GM18511 (cell line): Measurements from ENCODE around the gene WDR74.
"Not testable (repeated sequence)": the region's sequence is repeated elsewhere in the genome, so short reads cannot be mapped to it uniquely, and the experiment has no call there.

Source experiments
- ATAC-seq: cut with Tn5 transposase; IDR thresholded peaks from one replicate; pipeline ENCODE4 v1.9.1; 2021; ENCODE audit warnings: mild to moderate bottlenecking, moderate library complexity; ENCODE audit not compliant: unreplicated experiment

The WDR74 gene

DNA sequence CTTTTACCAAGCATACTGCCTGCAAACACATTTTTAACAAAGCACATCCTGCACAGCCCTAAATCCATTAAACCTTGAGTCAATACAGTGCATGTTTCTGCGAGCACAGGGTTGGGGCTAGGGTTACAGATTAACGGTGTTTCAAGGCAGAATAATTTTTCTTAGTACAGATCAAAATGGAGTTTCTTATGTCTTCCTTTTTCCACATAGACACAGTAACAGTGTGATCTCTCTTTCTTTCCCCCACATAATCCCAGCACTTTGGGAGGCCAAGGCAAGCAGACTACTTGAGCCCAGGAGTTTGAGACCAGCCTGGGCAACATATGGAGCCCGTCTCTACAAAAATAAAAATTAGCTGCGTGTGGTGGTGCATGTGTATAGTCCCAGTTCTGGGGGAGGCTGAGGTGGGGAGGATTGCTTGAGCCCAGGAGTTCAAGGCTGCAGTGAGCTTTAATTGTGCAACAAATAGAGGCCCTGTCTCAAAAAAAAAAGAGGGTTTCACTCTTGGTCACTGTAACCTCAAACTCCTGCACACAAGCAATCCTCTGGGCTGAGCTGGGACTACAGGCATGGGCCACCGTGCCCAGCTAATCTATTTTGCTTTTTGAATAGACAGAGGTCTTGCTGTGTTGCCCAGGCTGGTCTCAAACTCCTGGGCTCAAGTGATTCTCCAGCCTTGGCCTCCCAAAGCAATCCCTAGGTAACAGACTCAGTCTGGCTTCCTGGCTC is 21.6 kb upstream of the WDR74 start:
- no peak for ATAC-seq

GRCh38 chr11:62859281-62859703 is 19.9 kb upstream of the WDR74 start:
- not testable (repeated sequence) for ATAC-seq

- ATAC-seq: no peak
Measured at GRCh38 chr11:62858201-62858600, 18.8 kb upstream of the WDR74 start.

- no peak for ATAC-seq
Measured at GRCh38 chr11:62857541-62857982, 18.2 kb upstream of the WDR74 start.

DNA sequence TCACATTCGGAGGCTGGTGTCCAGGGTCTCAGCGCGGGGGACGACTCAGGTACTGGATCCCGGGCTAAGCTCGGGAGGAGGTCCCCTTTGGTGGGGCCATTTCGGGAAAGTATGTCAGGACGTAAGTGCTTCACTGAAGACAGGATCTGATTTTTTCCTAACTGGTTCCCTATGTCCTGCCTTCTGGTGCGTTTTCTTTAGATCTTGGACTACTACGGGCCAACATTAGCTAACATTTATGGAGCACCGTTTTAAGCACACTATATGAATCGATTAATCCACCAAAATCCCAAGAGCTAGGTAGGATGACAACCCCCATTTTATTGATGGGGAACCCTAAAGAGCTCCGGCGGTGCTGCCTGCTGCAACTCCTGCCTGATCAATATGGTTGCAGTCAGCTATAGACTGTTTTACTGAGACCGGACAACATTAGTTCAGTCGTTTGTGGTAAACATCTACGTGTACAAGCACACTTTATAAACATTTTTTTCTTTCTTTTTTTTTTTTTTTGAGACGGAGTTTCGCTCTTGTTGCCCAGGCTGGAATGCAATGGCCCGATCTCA is 17.0 kb upstream of the WDR74 start:
- no peak for ATAC-seq

DNA sequence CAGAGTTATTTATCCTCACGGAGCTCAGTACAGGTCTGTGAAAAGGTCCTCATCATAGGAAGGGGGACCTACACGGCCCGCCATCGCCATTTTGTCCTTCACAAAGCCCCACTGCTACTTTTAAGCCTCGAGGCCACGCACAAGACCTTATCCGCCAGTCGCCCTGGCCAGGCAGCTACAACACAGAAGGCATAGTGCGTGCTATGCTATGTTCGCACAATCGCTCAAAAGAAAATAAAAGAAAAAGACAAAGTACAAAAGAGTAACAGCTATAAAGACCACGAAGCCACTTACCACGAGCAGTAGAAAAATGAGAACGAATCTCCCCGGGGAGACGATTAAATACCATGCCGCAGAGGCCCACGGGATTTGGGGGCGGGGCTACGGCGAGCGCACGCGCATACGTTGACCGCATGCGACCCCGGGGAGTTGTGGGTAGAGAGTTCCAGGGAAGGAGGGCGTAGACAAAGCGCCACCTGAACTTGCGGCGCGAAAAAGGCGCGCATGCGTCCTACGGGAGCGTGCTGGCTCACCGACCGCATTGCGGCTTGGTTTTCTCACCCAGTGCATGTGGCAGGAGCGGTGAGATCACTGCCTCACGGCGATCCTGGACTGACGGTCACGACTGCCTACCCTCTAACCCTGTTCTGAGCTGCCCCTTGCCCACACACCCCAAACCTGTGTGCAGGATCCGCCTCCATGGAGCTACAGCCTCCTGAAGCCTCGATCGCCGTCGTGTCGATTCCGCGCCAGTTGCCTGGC is 16.4 kb upstream of the WDR74 start:
- peak; percentile 88 for ATAC-seq

- no peak for ATAC-seq
Measured at GRCh38 chr11:62854825-62855570, 15.6 kb upstream of the WDR74 start.

GRCh38 chr11:62854013-62854824 is 14.8 kb upstream of the WDR74 start:
- no peak for ATAC-seq

DNA sequence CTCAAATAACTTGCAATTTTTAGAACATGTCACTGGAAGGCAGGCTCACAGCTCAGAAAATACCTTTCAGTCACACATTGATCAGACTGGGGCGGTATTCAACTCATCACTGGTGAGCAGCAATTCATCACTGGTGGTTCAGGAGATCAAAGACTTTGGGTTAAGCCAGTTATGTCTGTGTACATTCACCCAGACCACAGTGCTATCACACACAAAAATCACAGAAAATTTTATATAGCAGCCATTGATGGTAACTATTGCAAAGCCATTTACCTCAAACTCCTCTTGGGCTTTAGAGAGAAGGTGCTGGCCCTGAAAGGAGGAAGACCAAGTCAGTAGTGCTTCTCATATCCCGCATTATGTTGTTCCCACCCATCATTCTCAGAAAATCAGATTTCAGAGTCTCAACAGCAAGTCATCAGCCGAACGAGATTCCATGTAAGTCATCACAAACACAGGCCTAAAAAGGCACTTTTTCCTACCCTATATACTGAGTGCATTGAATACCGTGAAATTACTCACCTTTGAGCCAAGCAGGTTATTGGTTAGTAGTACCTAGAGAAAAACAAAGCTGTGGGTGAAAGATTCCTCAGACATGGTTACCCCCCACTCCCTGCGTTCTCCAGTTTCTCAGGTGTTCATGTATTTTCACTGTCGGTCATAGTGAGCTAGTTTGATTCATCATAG is 14.0 kb upstream of the WDR74 start:
- ATAC-seq: no peak

GRCh38 chr11:62852523-62853188 is 13.3 kb upstream of the WDR74 start:
- no peak for ATAC-seq

DNA sequence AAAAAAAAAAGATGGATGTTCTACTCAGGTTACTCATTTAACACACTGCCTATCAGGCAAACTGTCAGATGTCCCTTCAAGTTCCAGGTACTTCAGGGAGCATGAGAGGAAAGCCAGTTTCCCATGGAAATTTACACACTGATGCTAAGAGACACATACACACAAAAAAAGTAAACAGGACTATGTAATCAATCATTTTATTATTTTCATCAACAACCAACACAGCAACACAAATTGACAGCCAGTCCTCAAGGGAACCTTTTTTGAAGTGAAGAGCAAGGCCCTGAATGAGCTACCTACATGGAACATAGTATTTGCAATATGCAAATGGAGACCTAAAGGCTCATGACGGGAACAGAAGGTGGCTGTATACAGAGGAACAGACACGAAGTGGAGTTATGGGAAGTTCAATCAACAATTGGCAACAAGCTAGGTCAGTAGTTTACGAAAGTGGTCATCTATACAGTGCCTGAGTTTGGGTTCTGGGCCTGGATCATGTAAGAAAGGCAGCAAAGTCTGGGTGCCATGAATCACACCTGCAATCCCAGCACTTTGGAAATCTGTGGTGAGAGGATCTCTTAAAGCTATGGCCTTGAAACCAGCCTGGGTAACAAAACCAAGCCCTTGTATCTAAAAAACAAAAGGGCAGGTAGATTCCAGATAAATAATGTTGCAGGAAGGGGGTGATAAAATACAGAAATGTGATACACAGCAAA is 12.6 kb upstream of the WDR74 start:
- ATAC-seq: no peak

DNA sequence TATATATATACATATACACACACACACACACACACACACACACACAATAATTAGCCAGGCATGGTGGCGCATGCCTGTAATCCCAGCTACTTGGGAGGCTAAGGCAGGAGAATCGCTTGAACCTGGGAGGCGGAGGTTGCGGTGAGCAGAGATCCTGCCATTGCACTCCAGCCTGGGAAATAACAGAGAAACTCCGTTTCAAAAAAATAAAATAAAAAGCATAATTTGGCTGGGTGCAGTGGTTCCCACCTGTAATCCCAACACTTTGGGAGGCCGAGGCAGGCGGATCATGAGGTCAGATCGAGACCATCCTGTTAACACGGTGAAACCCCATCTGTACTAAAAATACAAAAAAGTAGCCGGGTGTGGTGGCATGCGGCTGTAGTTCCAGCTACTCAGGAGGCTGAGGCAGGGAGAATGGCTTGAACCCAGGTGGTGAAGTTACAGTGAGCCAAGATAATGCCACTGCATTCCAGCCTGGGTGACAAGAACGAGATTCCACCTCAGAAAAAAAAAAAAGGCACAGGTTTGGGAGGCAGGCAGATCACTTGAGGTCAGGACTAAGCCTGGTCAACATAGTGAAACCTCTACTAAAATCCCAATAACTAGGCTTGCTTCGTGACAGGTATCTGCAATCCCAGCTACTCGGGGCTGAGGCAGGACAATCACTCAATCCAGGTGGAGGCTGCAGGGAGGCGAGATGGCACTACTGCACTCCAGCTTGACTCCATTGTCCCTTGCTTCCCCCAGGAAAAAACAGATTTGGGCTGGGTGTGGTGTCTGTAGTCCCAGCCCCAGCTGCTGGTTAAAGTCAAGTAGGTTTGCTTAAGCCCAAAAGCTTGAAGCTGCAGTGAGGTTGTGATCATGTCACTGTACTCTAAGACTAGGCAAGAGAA is 11.8 kb upstream of the WDR74 start:
- no peak for ATAC-seq

- no peak for ATAC-seq
Measured at GRCh38 chr11:62847767-62848314, 8.5 kb upstream of the WDR74 start.

DNA sequence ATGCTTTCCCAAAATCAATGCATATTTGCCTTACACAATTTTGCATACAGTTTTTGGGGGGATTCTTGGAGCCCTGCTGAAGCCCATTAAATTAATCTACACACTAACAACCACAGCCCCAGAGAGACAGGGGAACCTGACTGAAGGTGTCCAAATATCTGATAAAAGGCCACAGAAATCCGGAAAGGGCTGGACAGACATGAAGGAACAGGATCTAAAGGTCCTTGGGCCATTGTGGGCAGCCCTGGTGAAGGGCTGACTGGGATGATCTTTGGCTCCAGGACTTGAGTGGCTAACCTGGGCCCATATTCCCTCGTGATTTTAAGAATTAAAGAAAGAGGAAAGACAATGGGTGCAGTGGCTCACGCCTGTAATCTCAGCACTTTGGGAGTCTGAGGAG is 6.8 kb upstream of the WDR74 start:
- no peak for ATAC-seq

DNA sequence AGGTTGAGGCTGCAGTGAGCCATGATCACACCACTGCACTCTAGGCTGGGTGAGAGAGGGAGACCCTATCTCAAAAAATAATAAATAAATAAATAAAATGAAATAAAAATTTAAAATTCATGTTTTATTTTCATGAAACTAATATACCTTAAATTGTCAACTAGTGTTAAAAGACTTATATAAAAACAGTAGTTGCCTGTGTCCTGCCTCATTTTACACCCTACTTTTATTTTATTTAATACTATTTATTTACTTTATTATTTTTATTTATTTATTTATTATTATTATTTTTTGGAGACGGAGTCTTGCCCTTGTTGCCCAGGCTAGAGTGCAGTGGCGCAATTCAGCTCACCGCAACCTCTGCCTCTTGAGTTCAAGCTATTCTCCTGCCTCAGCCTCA is 4.8 kb upstream of the WDR74 start:
- ATAC-seq: no peak

GRCh38 chr11:62843466-62843865 is 4.1 kb upstream of the WDR74 start:
- ATAC-seq: no peak

GRCh38 chr11:62842891-62843290 is 3.5 kb upstream of the WDR74 start:
- not testable (repeated sequence) for ATAC-seq
